SK-N-SH (cell line): Measurements from ENCODE around the gene ACD. TPM values are rescaled to one million over a fixed set of nuclear protein-coding genes. Genes with fewer than 3 reads are reported as not detected.
A peak's percentile ranks its signal among the peaks of the same experiment; 100 is the strongest.

Experiments used
- CTCF ChIA-PET: fragments of 300-600, 350-600 bp; formaldehyde crosslinking; extraction: SDS; loops from one replicate; lab custom pipeline; 2021; lab: Yijun Ruan, JAX
- POLR2A ChIA-PET: fragments of 350-600 bp; sonication (Branson Sonifier 250); formaldehyde crosslinking; extraction: SDS; loops from one replicate; lab custom pipeline; 2020; ENCODE audit warnings: antibody characterized with exemption, inconsistent platforms; lab: Yijun Ruan, JAX
- DNase-seq: peaks from one replicate; pipeline ENCODE4 v3.0.0; 2012
- H2AFZ ChIP-seq: fragments of 200-600 bp; sonication (generic); 2 replicates; pipeline ENCODE4 v1.8.1; 2016; ENCODE audit warnings: antibody characterized with exemption, mild to moderate bottlenecking, low read depth
- H3F3A ChIP-seq: fragments of 200-600 bp; sonication (generic); replicated peaks from 2 replicates; pipeline ENCODE3; 2016; ENCODE audit warnings: antibody characterized with exemption, mild to moderate bottlenecking; ENCODE audit not compliant: insufficient read depth
- H3K27ac ChIP-seq, 2 experiments: fragments of 200-500 bp in 1 of 2; fragments of 200-600 bp in 1 of 2; sonication (Bioruptor generic) in 1 of 2; sonication (generic), shearing (Covaris generic) in 1 of 2; 2 replicates each; pipeline versions ENCODE4 v1.5.1 to v1.6.1; 2014 to 2016; ENCODE audit warnings: low read depth in 2 of 2, inconsistent platforms in 1 of 2, low read length in 1 of 2, mild to moderate bottlenecking in 1 of 2, mixed read lengths in 1 of 2
- H3K27me3 ChIP-seq: fragments of 200-600 bp; sonication (generic), shearing (Covaris generic); 2 replicates; pipeline ENCODE4 v1.6.1; 2016; ENCODE audit warnings: mixed run types; ENCODE audit not compliant: insufficient read depth
- H3K36me3 ChIP-seq, 2 experiments: fragments of 200-500 bp in 1 of 2; fragments of 200-600 bp in 1 of 2; sonication (Bioruptor generic) in 1 of 2; sonication (generic) in 1 of 2; replicated peaks in 1 of 2; 2 replicates each; pipeline versions ENCODE3 to v1.5.1; 2014 to 2016; ENCODE audit warnings: low read length in 1 of 2, mild to moderate bottlenecking in 1 of 2; ENCODE audit not compliant: insufficient read depth in 2 of 2, control insufficient read depth in 1 of 2
- H3K4me1 ChIP-seq, 2 experiments: fragments of 200-500 bp in 1 of 2; fragments of 200-600 bp in 1 of 2; sonication (Bioruptor generic) in 1 of 2; sonication (generic), shearing (Covaris generic) in 1 of 2; 2 replicates each; pipeline versions ENCODE4 v1.5.1 to v1.6.1; 2014 to 2016; ENCODE audit warnings: low read depth in 1 of 2, low read length in 1 of 2, mixed run types in 1 of 2; ENCODE audit not compliant: insufficient read depth in 2 of 2, control insufficient read depth in 1 of 2
- H3K4me2 ChIP-seq: fragments of 200-600 bp; sonication (generic), shearing (Covaris generic); 2 replicates; pipeline ENCODE4 v1.6.1; 2017; ENCODE audit warnings: mixed run types
- H3K4me3 ChIP-seq, 2 experiments: fragments of 200-500 bp in 1 of 2; fragments of 200-600 bp in 1 of 2; sonication (Bioruptor generic) in 1 of 2; sonication (generic), shearing (Covaris generic) in 1 of 2; 2 replicates each; pipeline versions ENCODE4 v1.5.1 to v1.8.1; 2014 to 2016; ENCODE audit warnings: low read depth in 2 of 2, inconsistent platforms in 1 of 2, low read length in 1 of 2, mild to moderate bottlenecking in 1 of 2, mixed read lengths in 1 of 2, moderate library complexity in 1 of 2
- H3K79me2 ChIP-seq: fragments of 200-600 bp; sonication (generic); 2 replicates; pipeline ENCODE4 v1.8.1; 2017; ENCODE audit warnings: mild to moderate bottlenecking; ENCODE audit not compliant: insufficient read depth
- H3K9ac ChIP-seq: fragments of 200-600 bp; sonication (generic); 2 replicates; pipeline ENCODE4 v1.6.1; 2017; ENCODE audit warnings: mixed run types
- H3K9me2 ChIP-seq: fragments of 200-600 bp; sonication (generic); 2 replicates; pipeline ENCODE4 v1.6.1; 2017; ENCODE audit warnings: mixed run types
- H3K9me3 ChIP-seq: fragments of 200-600 bp; sonication (generic); 2 replicates; pipeline ENCODE4 v1.6.1; 2017; ENCODE audit warnings: mixed run types, mild to moderate bottlenecking, moderate library complexity
- H4K20me1 ChIP-seq: fragments of 200-600 bp; sonication (generic); 2 replicates; pipeline ENCODE4 v1.6.1; 2017; ENCODE audit warnings: mild to moderate bottlenecking, mixed run types; ENCODE audit not compliant: insufficient read depth
- ELF1 ChIP-seq: IDR thresholded peaks from 2 replicates; pipeline ENCODE4 v1.4.0; 2012
- EP300 ChIP-seq, 2 experiments: IDR thresholded peaks; 2 replicates each; pipeline versions ENCODE4 v1.4.0 to v1.6.1; 2012; ENCODE audit warnings: borderline replicate concordance in 1 of 2, low read depth in 1 of 2, low read length in 1 of 2
- EZH2phosphoT487 ChIP-seq: fragments of 200-600 bp; sonication (generic); IDR thresholded peaks from 2 replicates; pipeline ENCODE4 v1.6.1; 2017; ENCODE audit warnings: low read depth, mixed run types, mild to moderate bottlenecking, antibody characterized with exemption, moderate library complexity, borderline replicate concordance
- FOXJ3 ChIP-seq: sonication (generic); formaldehyde crosslinking; IDR thresholded peaks from 2 replicates; pipeline ENCODE4 v1.5.1; 2020; ENCODE audit warnings: mild to moderate bottlenecking, missing genetic modification reagents
- MEF2A ChIP-seq: IDR thresholded peaks from 2 replicates; pipeline ENCODE4 v1.4.0; 2012; ENCODE audit warnings: low read depth, borderline replicate concordance
- NFIC ChIP-seq: IDR thresholded peaks from 2 replicates; pipeline ENCODE4 v1.4.0; 2012; ENCODE audit warnings: borderline replicate concordance
- RXRA ChIP-seq: IDR thresholded peaks from 2 replicates; pipeline ENCODE4 v1.4.0; 2012; ENCODE audit warnings: low read depth, mild to moderate bottlenecking, borderline replicate concordance
- SIN3A ChIP-seq: IDR thresholded peaks from 2 replicates; pipeline ENCODE4 v1.6.1; 2012; ENCODE audit warnings: low read depth, mild to moderate bottlenecking, low read length, moderate library complexity, borderline replicate concordance
- WGBS: methylation state at CpG from one replicate; pipeline ENCODE4 v1.1.6; 2017; ENCODE audit warnings: low lambda C conversion rate; 5-methylcytosine and 5-hydroxymethylcytosine counted together
- polyA plus RNA-seq, 3 experiments: library from polyadenylated mRNA; depleted of rRNA; stranded (reverse); fragments of >200 nt; gene quantifications; 2 replicates each; pipeline ENCODE4 v1.2.3, GENCODE V29; 2012
- TF ChIP-seq, protein P1 (sequence below): fragments of 150-350 bp; IDR thresholded peaks from 2 replicates; pipeline ENCODE4 v1.6.1; 2017; ENCODE audit warnings: antibody characterized with exemption, low read length, low read depth, borderline replicate concordance
- TF ChIP-seq, protein P2 (sequence below): IDR thresholded peaks from 2 replicates; pipeline ENCODE4 v1.4.0; 2012; ENCODE audit warnings: low read depth, borderline replicate concordance
- TF ChIP-seq, protein P3 (sequence below): IDR thresholded peaks from 2 replicates; pipeline ENCODE4 v1.6.1; 2012; ENCODE audit warnings: mild to moderate bottlenecking, low read depth, low read length, moderate library complexity
- TF ChIP-seq, protein P4 (sequence below): IDR thresholded peaks from 2 replicates; pipeline ENCODE4; 2012
- TF ChIP-seq, protein P5 (sequence below): IDR thresholded peaks from 2 replicates; pipeline ENCODE4 v1.4.0; 2012; ENCODE audit warnings: low read depth, borderline replicate concordance
- TF ChIP-seq, protein P6 (sequence below): fragments of 150-350 bp; IDR thresholded peaks from 2 replicates; pipeline ENCODE4 v1.6.1; 2016; ENCODE audit warnings: mild to moderate bottlenecking, low read depth, low read length

Gene ACD
- polyA plus RNA-seq, 1 of the 3 experiments (the other 2 are of a cell fraction) = 37.8 TPM

DNA sequence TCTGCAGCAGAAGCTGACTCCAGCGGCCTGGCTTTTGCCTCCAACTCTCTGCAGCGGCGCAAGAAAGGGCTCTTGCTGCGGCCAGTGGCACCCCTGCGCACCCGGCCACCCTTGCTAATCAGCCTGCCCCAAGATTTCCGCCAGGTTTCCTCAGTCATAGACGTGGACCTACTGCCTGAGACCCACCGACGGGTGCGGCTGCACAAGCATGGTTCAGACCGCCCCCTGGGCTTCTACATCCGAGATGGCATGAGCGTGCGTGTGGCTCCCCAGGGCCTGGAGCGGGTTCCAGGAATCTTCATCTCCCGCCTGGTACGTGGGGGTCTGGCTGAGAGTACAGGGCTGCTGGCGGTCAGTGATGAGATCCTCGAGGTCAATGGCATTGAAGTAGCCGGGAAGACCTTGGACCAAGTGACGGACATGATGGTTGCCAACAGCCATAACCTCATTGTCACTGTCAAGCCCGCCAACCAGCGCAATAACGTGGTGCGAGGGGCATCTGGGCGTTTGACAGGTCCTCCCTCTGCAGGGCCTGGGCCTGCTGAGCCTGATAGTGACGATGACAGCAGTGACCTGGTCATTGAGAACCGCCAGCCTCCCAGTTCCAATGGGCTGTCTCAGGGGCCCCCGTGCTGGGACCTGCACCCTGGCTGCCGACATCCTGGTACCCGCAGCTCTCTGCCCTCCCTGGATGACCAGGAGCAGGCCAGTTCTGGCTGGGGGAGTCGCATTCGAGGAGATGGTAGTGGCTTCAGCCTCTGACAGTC lies 2.0 kb upstream of the ACD start (continued):
- TF ChIP-seq, protein P1, sequence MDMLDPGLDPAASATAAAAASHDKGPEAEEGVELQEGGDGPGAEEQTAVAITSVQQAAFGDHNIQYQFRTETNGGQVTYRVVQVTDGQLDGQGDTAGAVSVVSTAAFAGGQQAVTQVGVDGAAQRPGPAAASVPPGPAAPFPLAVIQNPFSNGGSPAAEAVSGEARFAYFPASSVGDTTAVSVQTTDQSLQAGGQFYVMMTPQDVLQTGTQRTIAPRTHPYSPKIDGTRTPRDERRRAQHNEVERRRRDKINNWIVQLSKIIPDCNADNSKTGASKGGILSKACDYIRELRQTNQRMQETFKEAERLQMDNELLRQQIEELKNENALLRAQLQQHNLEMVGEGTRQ = no peak
- TF ChIP-seq MEF2A (no peak), FOXJ3 (CRISPR knock-in tag) (no peak), EZH2phosphoT487 (no peak), SIN3A (no peak), ELF1 (no peak)

DNA sequence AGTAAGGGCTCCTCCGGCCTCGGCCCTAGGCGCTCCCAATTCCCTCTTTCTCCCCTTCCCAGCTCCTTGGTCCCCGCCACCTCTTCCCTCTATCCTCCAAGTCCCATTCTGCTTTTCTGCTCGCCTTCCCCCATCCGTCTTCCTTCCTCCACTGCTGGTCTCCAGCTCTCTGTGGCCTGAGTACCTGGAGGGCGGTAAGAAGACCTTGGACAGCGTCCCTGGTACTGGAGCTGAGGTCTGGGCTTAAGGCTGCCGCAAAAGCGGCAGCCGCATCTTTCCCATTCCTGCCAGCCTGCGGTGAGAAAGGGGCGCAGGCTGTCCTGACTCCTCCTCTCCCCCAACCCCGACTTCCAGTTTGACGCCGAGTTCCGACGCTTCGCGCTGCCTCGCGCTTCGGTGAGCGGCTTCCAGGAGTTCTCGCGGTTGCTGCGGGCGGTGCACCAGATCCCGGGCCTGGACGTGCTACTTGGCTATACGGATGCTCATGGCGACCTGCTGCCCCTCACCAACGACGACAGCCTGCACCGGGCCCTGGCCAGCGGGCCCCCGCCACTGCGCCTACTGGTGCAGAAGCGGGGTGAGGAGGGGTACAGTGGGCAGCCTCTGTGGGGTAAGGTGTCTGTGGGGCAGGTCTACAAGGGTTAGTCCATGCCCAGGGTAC lies 1.2 kb upstream of the ACD start:
- H4K20me1 ChIP-seq = 0 out of 2 replicates have a peak, but pooled peaks cover 3% of the 10 kb centered on the region
- peak overlapping the region; percentile 53 to 77; a peak in 3 of 4 replicates for H3K27ac ChIP-seq
- no peaks in the 10 kb centered on the region for H3K9me2 ChIP-seq
- H3F3A ChIP-seq = peaks cover 11% of the 10 kb centered on the region
- peaks cover 0 to 29% of the 10 kb centered on the region in 2 experiments; a peak in 1 of 4 replicates for H3K4me1 ChIP-seq
- no peaks in the 10 kb centered on the region for H3K27me3 ChIP-seq
- POLR2A ChIA-PET = interaction anchor here (1.4 kb wide), 1 partner anchor 132 kb away, joined by 8 read pairs; the partner anchor contains the start of gene RIPOR1
- H3K36me3 ChIP-seq = peaks cover 0 to 26% of the 10 kb centered on the region in 2 experiments
- no peak overlapping the region for H2AFZ ChIP-seq
- CTCF ChIA-PET = interaction anchor here (0.7 to 18.3 kb wide), 8 partner anchors 9 to 155 kb away, joined by 3 to 246 read pairs (median 8); partner anchors contain the start of genes CARMIL2 and CTCF
- H3K9me3 ChIP-seq = no peaks in the 10 kb centered on the region
- H3K79me2 ChIP-seq = peaks cover 20% of the 10 kb centered on the region
- TF ChIP-seq, protein P2, sequence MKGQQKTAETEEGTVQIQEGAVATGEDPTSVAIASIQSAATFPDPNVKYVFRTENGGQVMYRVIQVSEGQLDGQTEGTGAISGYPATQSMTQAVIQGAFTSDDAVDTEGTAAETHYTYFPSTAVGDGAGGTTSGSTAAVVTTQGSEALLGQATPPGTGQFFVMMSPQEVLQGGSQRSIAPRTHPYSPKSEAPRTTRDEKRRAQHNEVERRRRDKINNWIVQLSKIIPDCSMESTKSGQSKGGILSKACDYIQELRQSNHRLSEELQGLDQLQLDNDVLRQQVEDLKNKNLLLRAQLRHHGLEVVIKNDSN = no peak
- TF ChIP-seq RXRA (no peak), NFIC (no peak), EP300 (IDR thresholded peaks at IDR 0.05; ENCODE audit: borderline replicate concordance in 1 of 2, low read depth in 1 of 2, low read length in 1 of 2) (no peak)
- TF ChIP-seq, protein P3, sequence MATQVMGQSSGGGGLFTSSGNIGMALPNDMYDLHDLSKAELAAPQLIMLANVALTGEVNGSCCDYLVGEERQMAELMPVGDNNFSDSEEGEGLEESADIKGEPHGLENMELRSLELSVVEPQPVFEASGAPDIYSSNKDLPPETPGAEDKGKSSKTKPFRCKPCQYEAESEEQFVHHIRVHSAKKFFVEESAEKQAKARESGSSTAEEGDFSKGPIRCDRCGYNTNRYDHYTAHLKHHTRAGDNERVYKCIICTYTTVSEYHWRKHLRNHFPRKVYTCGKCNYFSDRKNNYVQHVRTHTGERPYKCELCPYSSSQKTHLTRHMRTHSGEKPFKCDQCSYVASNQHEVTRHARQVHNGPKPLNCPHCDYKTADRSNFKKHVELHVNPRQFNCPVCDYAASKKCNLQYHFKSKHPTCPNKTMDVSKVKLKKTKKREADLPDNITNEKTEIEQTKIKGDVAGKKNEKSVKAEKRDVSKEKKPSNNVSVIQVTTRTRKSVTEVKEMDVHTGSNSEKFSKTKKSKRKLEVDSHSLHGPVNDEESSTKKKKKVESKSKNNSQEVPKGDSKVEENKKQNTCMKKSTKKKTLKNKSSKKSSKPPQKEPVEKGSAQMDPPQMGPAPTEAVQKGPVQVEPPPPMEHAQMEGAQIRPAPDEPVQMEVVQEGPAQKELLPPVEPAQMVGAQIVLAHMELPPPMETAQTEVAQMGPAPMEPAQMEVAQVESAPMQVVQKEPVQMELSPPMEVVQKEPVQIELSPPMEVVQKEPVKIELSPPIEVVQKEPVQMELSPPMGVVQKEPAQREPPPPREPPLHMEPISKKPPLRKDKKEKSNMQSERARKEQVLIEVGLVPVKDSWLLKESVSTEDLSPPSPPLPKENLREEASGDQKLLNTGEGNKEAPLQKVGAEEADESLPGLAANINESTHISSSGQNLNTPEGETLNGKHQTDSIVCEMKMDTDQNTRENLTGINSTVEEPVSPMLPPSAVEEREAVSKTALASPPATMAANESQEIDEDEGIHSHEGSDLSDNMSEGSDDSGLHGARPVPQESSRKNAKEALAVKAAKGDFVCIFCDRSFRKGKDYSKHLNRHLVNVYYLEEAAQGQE = peak; percentile 96
- TF ChIP-seq, protein P4, sequence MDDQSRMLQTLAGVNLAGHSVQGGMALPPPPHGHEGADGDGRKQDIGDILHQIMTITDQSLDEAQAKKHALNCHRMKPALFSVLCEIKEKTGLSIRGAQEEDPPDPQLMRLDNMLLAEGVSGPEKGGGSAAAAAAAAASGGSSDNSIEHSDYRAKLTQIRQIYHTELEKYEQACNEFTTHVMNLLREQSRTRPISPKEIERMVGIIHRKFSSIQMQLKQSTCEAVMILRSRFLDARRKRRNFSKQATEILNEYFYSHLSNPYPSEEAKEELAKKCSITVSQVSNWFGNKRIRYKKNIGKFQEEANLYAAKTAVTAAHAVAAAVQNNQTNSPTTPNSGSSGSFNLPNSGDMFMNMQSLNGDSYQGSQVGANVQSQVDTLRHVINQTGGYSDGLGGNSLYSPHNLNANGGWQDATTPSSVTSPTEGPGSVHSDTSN = no peak
- TF ChIP-seq, protein P5, sequence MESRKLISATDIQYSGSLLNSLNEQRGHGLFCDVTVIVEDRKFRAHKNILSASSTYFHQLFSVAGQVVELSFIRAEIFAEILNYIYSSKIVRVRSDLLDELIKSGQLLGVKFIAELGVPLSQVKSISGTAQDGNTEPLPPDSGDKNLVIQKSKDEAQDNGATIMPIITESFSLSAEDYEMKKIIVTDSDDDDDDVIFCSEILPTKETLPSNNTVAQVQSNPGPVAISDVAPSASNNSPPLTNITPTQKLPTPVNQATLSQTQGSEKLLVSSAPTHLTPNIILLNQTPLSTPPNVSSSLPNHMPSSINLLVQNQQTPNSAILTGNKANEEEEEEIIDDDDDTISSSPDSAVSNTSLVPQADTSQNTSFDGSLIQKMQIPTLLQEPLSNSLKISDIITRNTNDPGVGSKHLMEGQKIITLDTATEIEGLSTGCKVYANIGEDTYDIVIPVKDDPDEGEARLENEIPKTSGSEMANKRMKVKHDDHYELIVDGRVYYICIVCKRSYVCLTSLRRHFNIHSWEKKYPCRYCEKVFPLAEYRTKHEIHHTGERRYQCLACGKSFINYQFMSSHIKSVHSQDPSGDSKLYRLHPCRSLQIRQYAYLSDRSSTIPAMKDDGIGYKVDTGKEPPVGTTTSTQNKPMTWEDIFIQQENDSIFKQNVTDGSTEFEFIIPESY = no peak
- TF ChIP-seq, protein P6, sequence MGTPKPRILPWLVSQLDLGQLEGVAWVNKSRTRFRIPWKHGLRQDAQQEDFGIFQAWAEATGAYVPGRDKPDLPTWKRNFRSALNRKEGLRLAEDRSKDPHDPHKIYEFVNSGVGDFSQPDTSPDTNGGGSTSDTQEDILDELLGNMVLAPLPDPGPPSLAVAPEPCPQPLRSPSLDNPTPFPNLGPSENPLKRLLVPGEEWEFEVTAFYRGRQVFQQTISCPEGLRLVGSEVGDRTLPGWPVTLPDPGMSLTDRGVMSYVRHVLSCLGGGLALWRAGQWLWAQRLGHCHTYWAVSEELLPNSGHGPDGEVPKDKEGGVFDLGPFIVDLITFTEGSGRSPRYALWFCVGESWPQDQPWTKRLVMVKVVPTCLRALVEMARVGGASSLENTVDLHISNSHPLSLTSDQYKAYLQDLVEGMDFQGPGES = no peak
- peak overlapping the region; percentile 93; the same call in 1 of the 2 replicates for H3K4me2 ChIP-seq
- no peak overlapping the region for H3K9ac ChIP-seq
- peak; percentile 63 for DNase-seq
- 32% methylated on average over 28 of the region's 39 CpGs for WGBS
- H3K4me3 ChIP-seq = peak overlapping the region; percentile 49 to 97; a peak in 3 of 4 replicates
